ENCODE data around the gene VEPH1. TPM values are rescaled to one million over a fixed set of nuclear protein-coding genes. Genes with fewer than 3 reads are reported as not detected.

Gene VEPH1
- polyA plus RNA-seq, 1 experiment = 17.9 TPM

- ChIA-PET CTCF (interaction anchor here (1.3 kb wide), 1 partner anchor 9 kb away, joined by 3 read pairs; no protein-coding TSS in a partner anchor), POLR2A (no interaction called here)
- Histone ChIP-seq H3K36me3 (ENCODE audit: control insufficient read depth, insufficient read depth, low read length) (no peaks in the 10 kb centered on the region), H3K4me3 (ENCODE audit: low read depth, low read length) (no peak overlapping the region), H3K27me3 (ENCODE audit: control insufficient read depth, insufficient read depth, low read length) (no peaks in the 10 kb centered on the region)
- DNase-seq (ENCODE audit: low read depth) = no peak
- TF ChIP-seq CTCF (IDR thresholded peaks at IDR 0.05; ENCODE audit: insufficient read depth, low read depth, low read length) = no peak
Observed at GRCh38 chr3:157356541-157356940, 146.7 kb downstream of the VEPH1 start.

DNA sequence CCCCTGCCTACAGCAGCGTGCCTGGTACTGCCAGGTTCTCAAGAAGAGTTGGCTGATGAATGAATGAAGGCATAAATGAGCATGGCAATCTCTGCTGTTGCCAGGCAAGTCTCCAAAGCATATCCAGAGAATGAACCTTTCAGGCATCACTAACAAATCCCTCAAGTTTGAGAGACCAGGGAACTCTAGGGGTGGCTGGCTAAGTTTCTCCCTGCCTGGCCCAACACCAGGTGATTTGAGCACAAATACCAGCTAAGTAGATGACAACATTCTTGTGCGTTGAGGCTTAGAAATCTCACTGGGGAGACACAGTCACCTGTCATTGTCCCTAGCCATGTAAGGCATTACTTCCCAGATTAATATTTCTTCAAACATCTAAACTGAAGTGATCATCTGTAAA, 147.9 kb downstream of the VEPH1 start:
- Histone ChIP-seq H3K27me3 (ENCODE audit: control insufficient read depth, insufficient read depth, low read length) (no peaks in the 10 kb centered on the region), H3K4me3 (ENCODE audit: low read depth, low read length) (no peak overlapping the region), H3K36me3 (ENCODE audit: control insufficient read depth, insufficient read depth, low read length) (no peaks in the 10 kb centered on the region)
- no peak for TF ChIP-seq CTCF (IDR thresholded peaks at IDR 0.05; ENCODE audit: insufficient read depth, low read depth, low read length)
- DNase-seq (ENCODE audit: low read depth) = no peak
- ChIA-PET POLR2A (no interaction called here), CTCF (interaction anchor here (1.4 kb wide), 1 partner anchor 10 kb away, joined by 3 read pairs; no protein-coding TSS in a partner anchor)

- Histone ChIP-seq H3K36me3 (ENCODE audit: control insufficient read depth, insufficient read depth, low read length) (no peaks in the 10 kb centered on the region), H3K27me3 (ENCODE audit: control insufficient read depth, insufficient read depth, low read length) (no peaks in the 10 kb centered on the region), H3K4me3 (ENCODE audit: low read depth, low read length) (no peak overlapping the region)
- DNase-seq (ENCODE audit: low read depth) = no peak
- POLR2A ChIA-PET = no interaction called here
- CTCF ChIA-PET = interaction anchor here (1.4 kb wide), 1 partner anchor 10 kb away, joined by 3 read pairs; no protein-coding TSS in a partner anchor
- peak; percentile 49 for TF ChIP-seq CTCF (IDR thresholded peaks at IDR 0.05; ENCODE audit: insufficient read depth, low read depth, low read length)
Observed at GRCh38 chr3:157354722-157355121, 148.5 kb downstream of the VEPH1 start.

DNA sequence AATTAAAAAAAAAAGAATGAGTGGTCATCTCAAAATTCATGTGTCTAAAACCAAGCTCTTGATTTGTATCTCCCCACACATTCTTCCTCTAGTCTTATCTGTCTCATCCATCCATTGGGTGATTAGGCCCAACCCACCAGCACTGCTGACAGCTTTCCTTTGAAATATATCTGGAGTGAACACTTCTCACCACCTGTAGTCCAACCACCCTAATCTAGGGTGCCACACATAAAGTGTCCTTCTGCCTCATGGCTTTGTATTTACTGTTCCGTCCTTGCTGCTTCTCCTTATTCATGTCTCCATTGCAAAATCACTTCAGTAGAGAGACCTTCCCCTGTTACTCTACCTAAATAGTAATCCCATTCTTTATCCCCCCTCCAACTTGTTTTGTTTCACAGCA, 149.0 kb downstream of the VEPH1 start:
- no peaks in the 10 kb centered on the region for H3K27me3 ChIP-seq (ENCODE audit: control insufficient read depth, insufficient read depth, low read length)
- CTCF ChIA-PET = interaction anchor here (1.4 kb wide), 1 partner anchor 11 kb away, joined by 3 read pairs; no protein-coding TSS in a partner anchor
- no peak for TF ChIP-seq CTCF (IDR thresholded peaks at IDR 0.05; ENCODE audit: insufficient read depth, low read depth, low read length)
- no peak for DNase-seq (ENCODE audit: low read depth)
- POLR2A ChIA-PET = no interaction called here
- no peak overlapping the region for H3K4me3 ChIP-seq (ENCODE audit: low read depth, low read length)
- H3K36me3 ChIP-seq (ENCODE audit: control insufficient read depth, insufficient read depth, low read length) = no peaks in the 10 kb centered on the region

DNA sequence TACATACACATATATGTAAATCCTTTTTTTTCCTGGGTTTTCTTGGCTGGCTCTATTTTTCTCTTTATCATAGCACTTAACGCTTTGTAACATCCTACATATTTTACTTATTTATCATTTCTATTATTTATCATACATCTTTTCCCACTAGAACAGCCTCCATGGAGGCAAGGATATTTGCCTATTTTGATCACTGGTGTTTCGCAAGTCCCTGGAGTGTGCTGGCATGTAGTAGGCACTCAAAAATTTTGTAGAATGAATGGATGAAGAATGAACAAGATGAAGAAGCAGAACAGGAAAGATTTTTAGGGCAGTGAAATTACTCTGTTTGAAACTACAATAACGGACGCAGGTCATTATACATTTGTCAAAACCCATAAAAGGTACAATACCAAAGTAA, 149.6 kb downstream of the VEPH1 start:
- TF ChIP-seq CTCF (IDR thresholded peaks at IDR 0.05; ENCODE audit: insufficient read depth, low read depth, low read length) = no peak
- Histone ChIP-seq H3K27me3 (ENCODE audit: control insufficient read depth, insufficient read depth, low read length) (no peaks in the 10 kb centered on the region), H3K4me3 (ENCODE audit: low read depth, low read length) (no peak overlapping the region), H3K36me3 (ENCODE audit: control insufficient read depth, insufficient read depth, low read length) (no peaks in the 10 kb centered on the region)
- ChIA-PET CTCF (interaction anchor here (0.8 kb wide), 1 partner anchor 46 kb away, joined by 4 read pairs; no protein-coding TSS in a partner anchor), POLR2A (no interaction called here)
- DNase-seq (ENCODE audit: low read depth) = no peak
